Neuronal stem cell (in vitro differentiated cells): ENCODE data around the gene PDZK1.

ENCODE experiments used
- DNase-seq: peaks from one replicate; pipeline ENCODE4 v3.0.0-alpha.2; 2013; ENCODE audit warnings: low spot score
- H2AFZ ChIP-seq: one replicate; pipeline ENCODE4 v1.6.1; 2013; ENCODE audit warnings: mild to moderate bottlenecking, low read length, inconsistent platforms
- H2AK5ac ChIP-seq: 2 replicates; pipeline ENCODE4 v1.6.1; 2013; ENCODE audit warnings: low read depth, mild to moderate bottlenecking, inconsistent platforms, low read length, moderate library complexity, mixed read lengths
- H2BK120ac ChIP-seq: 2 replicates; pipeline ENCODE4 v1.6.1; 2013; ENCODE audit warnings: low read depth, mild to moderate bottlenecking, inconsistent platforms, low read length, moderate library complexity, mixed read lengths
- H2BK12ac ChIP-seq: one replicate; pipeline ENCODE4 v1.6.1; 2013; ENCODE audit warnings: low read length, inconsistent platforms
- H2BK15ac ChIP-seq: 2 replicates; pipeline ENCODE4 v1.6.1; 2013; ENCODE audit warnings: mild to moderate bottlenecking, low read length, inconsistent platforms, mixed read lengths
- H2BK5ac ChIP-seq: one replicate; pipeline ENCODE4 v1.6.1; 2013; ENCODE audit warnings: inconsistent platforms, mild to moderate bottlenecking, low read length, moderate library complexity
- H3K14ac ChIP-seq: one replicate; pipeline ENCODE4 v1.6.1; 2013; ENCODE audit warnings: low read length, inconsistent platforms
- H3K18ac ChIP-seq: 2 replicates; pipeline ENCODE4 v1.6.1; 2013; ENCODE audit warnings: low read length, inconsistent platforms
- H3K23ac ChIP-seq: 2 replicates; pipeline ENCODE4 v1.6.1; 2013; ENCODE audit warnings: low read depth, mild to moderate bottlenecking, mixed read lengths, low read length, inconsistent platforms; ENCODE audit not compliant: poor library complexity
- H3K27ac ChIP-seq: replicated peaks from 3 replicates; pipeline ENCODE4 v1.5.1; 2013; ENCODE audit warnings: low read length, inconsistent platforms
- H3K27me3 ChIP-seq, 3 experiments: 2 replicates each; pipeline ENCODE4 v1.6.1; 2013; ENCODE audit warnings: low read length in 3 of 3, mild to moderate bottlenecking in 2 of 3, inconsistent platforms in 1 of 3, low read depth in 1 of 3, mixed read lengths in 1 of 3, moderate library complexity in 1 of 3; ENCODE audit not compliant: control insufficient read depth in 3 of 3, insufficient read depth in 3 of 3
- H3K36me3 ChIP-seq, 2 donors: replicated peaks in 1 of 2; 2 replicates each; pipeline ENCODE4 v1.6.1; 2013; ENCODE audit warnings: low read length in 2 of 2; ENCODE audit not compliant: control insufficient read depth in 2 of 2, insufficient read depth in 2 of 2
- H3K4ac ChIP-seq: 2 replicates; pipeline ENCODE4 v1.6.1; 2013; ENCODE audit warnings: inconsistent platforms, mild to moderate bottlenecking, low read length, moderate library complexity
- H3K4me1 ChIP-seq, 2 donors: 1 replicate in 1 of 2; 2 replicates in 1 of 2; pipeline ENCODE4 v1.6.1; 2013; ENCODE audit warnings: low read length in 2 of 2, low read depth in 1 of 2; ENCODE audit not compliant: control insufficient read depth in 2 of 2, insufficient read depth in 1 of 2
- H3K4me2 ChIP-seq: one replicate; pipeline ENCODE4 v1.6.1; 2013; ENCODE audit warnings: mild to moderate bottlenecking, low read length, inconsistent platforms; ENCODE audit not compliant: insufficient read depth, poor library complexity, severe bottlenecking
- H3K4me3 ChIP-seq, 2 donors: 2 replicates each; pipeline ENCODE4 v1.5.1; 2013; ENCODE audit warnings: low read length in 2 of 2, mild to moderate bottlenecking in 2 of 2, inconsistent platforms in 1 of 2, moderate library complexity in 1 of 2
- H3K79me1 ChIP-seq: one replicate; pipeline ENCODE4 v1.6.1; 2013; ENCODE audit warnings: low read depth, mild to moderate bottlenecking, inconsistent platforms, low read length, moderate library complexity
- H3K9ac ChIP-seq: one replicate; pipeline ENCODE4 v1.6.1; 2013; ENCODE audit warnings: mild to moderate bottlenecking, low read depth, low read length, inconsistent platforms; ENCODE audit not compliant: poor library complexity
- H3K9me3 ChIP-seq, 2 donors: replicated peaks in 1 of 2; 2 replicates each; pipeline versions ENCODE3 to v1.6.1; 2013; ENCODE audit warnings: low read length in 2 of 2, mild to moderate bottlenecking in 2 of 2, inconsistent platforms in 1 of 2, low read depth in 1 of 2, mixed read lengths in 1 of 2, moderate library complexity in 1 of 2; ENCODE audit not compliant: control insufficient read depth in 2 of 2, insufficient read depth in 1 of 2
- H4K8ac ChIP-seq: one replicate; pipeline ENCODE4 v1.6.1; 2013; ENCODE audit warnings: low read depth, mild to moderate bottlenecking, inconsistent platforms, low read length, moderate library complexity
- H4K91ac ChIP-seq: one replicate; pipeline ENCODE4 v1.6.1; 2013; ENCODE audit warnings: low read length, low read depth, mild to moderate bottlenecking, inconsistent platforms; ENCODE audit not compliant: poor library complexity
- WGBS, 2 donors: extraction: QIAGEN DNeasy Blood & Tissue Kit; methylation state at CpG; one replicate each; pipeline ENCODE4 v1.1.7; 2013; ENCODE audit warnings: missing lambda C conversion rate in 2 of 2, mixed read lengths in 1 of 2; ENCODE audit not compliant: insufficient read length in 2 of 2, insufficient replicate concordance in 1 of 2; ENCODE audit errors: extremely low coverage in 2 of 2; 5-methylcytosine and 5-hydroxymethylcytosine counted together

The PDZK1 gene

GRCh38 chr1:145716641-145717345 is 9.6 kb upstream of the PDZK1 start:
- no peak overlapping the region for H3K27ac ChIP-seq

DNA sequence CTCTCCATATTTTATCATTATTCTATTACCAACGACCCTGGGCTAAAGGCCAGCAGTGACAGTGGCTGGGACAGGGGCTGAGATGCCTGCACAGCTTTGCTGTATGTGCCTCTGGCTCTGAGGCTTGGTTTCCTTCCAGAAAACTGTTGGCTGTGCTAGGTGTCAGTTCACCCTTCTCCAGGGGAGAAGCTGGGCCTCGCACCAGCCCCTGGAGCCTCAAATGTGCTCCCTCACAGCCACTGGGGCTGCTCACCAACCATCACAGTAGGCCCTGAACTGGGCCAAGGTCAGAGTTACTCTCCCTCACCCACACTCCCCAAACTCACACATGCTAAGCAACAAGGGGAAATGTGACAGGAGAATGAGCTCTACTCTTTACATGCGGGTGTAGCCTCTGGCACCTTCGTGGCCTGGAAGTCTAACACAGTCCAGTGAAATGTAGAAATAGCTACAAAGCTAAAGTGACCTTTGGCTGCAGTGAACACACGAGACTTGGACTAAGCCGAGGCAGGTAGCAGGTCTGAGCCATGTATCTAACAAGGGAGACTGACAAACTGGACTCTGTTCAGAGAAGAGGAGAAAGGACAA is 7.5 kb upstream of the PDZK1 start:
- H3K4ac ChIP-seq = no peak overlapping the region
- no peak overlapping the region for H2BK12ac ChIP-seq
- H3K4me3 ChIP-seq = no peak overlapping the region

More at GRCh38 chr1:145716641-145717345, 9.6 kb upstream of the PDZK1 start:
- H2AK5ac ChIP-seq = no peak overlapping the region
- no peak overlapping the region for H2BK120ac ChIP-seq
- no peak overlapping the region for H3K4me2 ChIP-seq
- H3K23ac ChIP-seq = no peak overlapping the region
- DNase-seq = no peak
- peaks cover 0 to 10% (median 0%) of the 10 kb centered on the region in 3 experiments for H3K27me3 ChIP-seq
- H4K8ac ChIP-seq = no peak overlapping the region
- no peaks in the 10 kb centered on the region for H3K79me1 ChIP-seq
- no peak overlapping the region for H4K91ac ChIP-seq
- H3K9me3 ChIP-seq = no peaks in the 10 kb centered on the region
- no peaks in the 10 kb centered on the region for H3K36me3 ChIP-seq
- H2AFZ ChIP-seq = peak overlapping the region; percentile 88
- H2BK5ac ChIP-seq = no peak overlapping the region
- no peak overlapping the region for H3K4me3 ChIP-seq
- peaks cover 14 to 15% of the 10 kb centered on the region in 2 donors for H3K4me1 ChIP-seq
- peak overlapping the region; percentile 15 for H3K18ac ChIP-seq
- H2BK12ac ChIP-seq = no peak overlapping the region
- no peak overlapping the region for H2BK15ac ChIP-seq
- H3K9ac ChIP-seq = peak overlapping the region; percentile 55
- H3K4ac ChIP-seq = peak overlapping the region; percentile 1
- no peak overlapping the region for H3K14ac ChIP-seq
- no CpG with 5 or more reads among the region's 10 CpGs for WGBS, 2 donors

DNA sequence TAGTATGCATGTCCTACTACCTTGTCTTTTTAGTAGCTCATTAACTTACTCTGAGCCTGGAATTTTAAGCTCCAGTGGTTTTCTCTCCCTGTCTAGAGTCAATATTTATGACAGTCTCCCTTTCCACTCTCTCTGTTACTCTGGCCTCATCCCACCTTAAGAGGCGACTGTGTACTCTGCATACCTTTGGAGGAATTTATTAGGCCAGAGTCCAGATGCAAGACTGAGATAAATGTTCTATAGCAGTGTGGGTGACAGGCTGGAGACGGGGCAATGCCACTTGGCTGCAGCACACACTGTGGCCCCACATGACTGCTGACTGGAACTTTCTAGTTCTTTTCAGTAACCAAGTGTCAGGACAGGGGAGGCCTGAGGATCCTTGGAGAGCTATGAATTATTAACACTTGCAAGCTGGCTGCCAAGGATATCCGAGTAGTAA is 4.1 kb upstream of the PDZK1 start:
- no CpG with 5 or more reads among the region's 3 CpGs for WGBS, 2 donors
- no peak for DNase-seq

More for the DNA sequence above, 7.5 kb upstream of the PDZK1 start:
- Histone ChIP-seq H3K27me3 (peaks cover 0 to 5% (median 0%) of the 10 kb centered on the region in 3 experiments), H3K4me1 (peaks cover 10 to 12% of the 10 kb centered on the region in 2 donors), H3K36me3 (no peaks in the 10 kb centered on the region), H2AFZ (peak overlapping the region; percentile 57), H2BK15ac (no peak overlapping the region), H2BK5ac (no peak overlapping the region), H4K91ac (no peak overlapping the region), H3K18ac (no peak overlapping the region), H3K27ac (no peak overlapping the region), H3K79me1 (no peaks in the 10 kb centered on the region), H3K14ac (no peak overlapping the region), H3K9me3 (no peaks in the 10 kb centered on the region), H3K4me2 (no peak overlapping the region), H3K9ac (no peak overlapping the region), H2BK120ac (no peak overlapping the region), H4K8ac (peak overlapping the region; percentile 75), H2AK5ac (no peak overlapping the region), H3K23ac (no peak overlapping the region)
- no peak for DNase-seq
- no CpG with 5 or more reads among the region's 6 CpGs for WGBS, 2 donors

GRCh38 chr1:145710291-145711027 is 3.3 kb upstream of the PDZK1 start:
- Histone ChIP-seq H3K9me3 (no peaks in the 10 kb centered on the region), H4K91ac (no peak overlapping the region), H3K9ac (no peak overlapping the region), H3K36me3 (no peaks in the 10 kb centered on the region), H3K27ac (no peak overlapping the region), H3K4me2 (no peak overlapping the region), H2AK5ac (no peak overlapping the region), H3K79me1 (no peaks in the 10 kb centered on the region), H3K4ac (no peak overlapping the region), H3K23ac (no peak overlapping the region), H3K4me1 (peaks cover 7 to 9% of the 10 kb centered on the region in 2 donors), H2AFZ (no peak overlapping the region), H3K18ac (no peak overlapping the region), H3K27me3 (peaks cover 0 to 14% (median 0%) of the 10 kb centered on the region in 3 experiments), H3K14ac (no peak overlapping the region), H2BK120ac (no peak overlapping the region), H2BK12ac (no peak overlapping the region), H2BK15ac (no peak overlapping the region), H2BK5ac (no peak overlapping the region), H4K8ac (no peak overlapping the region), H3K4me3 (no peak overlapping the region)
- WGBS, 2 donors = no CpG with 5 or more reads among the region's 4 CpGs
- no peak for DNase-seq

More for the DNA sequence above, 4.1 kb upstream of the PDZK1 start:
- Histone ChIP-seq H2BK12ac (no peak overlapping the region), H3K27ac (no peak overlapping the region), H3K9me3 (no peaks in the 10 kb centered on the region), H3K4me1 (peaks cover 10 to 12% of the 10 kb centered on the region in 2 donors), H2BK5ac (no peak overlapping the region), H3K4me2 (no peak overlapping the region), H4K8ac (no peak overlapping the region), H3K18ac (no peak overlapping the region), H3K27me3 (peaks cover 0 to 14% (median 0%) of the 10 kb centered on the region in 3 experiments), H2AFZ (no peak overlapping the region), H3K4me3 (no peak overlapping the region), H2BK120ac (no peak overlapping the region), H3K14ac (no peak overlapping the region), H3K9ac (no peak overlapping the region), H3K79me1 (no peaks in the 10 kb centered on the region), H3K4ac (no peak overlapping the region), H2AK5ac (no peak overlapping the region), H3K36me3 (no peaks in the 10 kb centered on the region), H2BK15ac (no peak overlapping the region), H4K91ac (no peak overlapping the region), H3K23ac (no peak overlapping the region)
